ENCODE data around the gene SELENOO.

Gene SELENOO

GRCh38 chr22:50206599-50206998 is 5.8 kb downstream of the SELENOO start:
- no peak for FAIRE-seq
- peak; percentile 22 for TF ChIP-seq CTCF (IDR thresholded peaks at IDR 0.05; ENCODE audit: insufficient read depth, missing control alignments)
- no peak for DNase-seq (ENCODE audit: insufficient read length, low spot score)

GRCh38 chr22:50207383-50208140 is 6.8 kb downstream of the SELENOO start:
- TF ChIP-seq CTCF (IDR thresholded peaks at IDR 0.05; ENCODE audit: insufficient read depth, missing control alignments), result no peak
- FAIRE-seq (no peak), DNase-seq (ENCODE audit: insufficient read length, low spot score) (no peak)

- TF ChIP-seq CTCF (IDR thresholded peaks at IDR 0.05; ENCODE audit: insufficient read depth, missing control alignments), result no peak
- no peak for FAIRE-seq
Observed at GRCh38 chr22:50208430-50208938, 7.7 kb downstream of the SELENOO start.

GRCh38 chr22:50208939-50209892 is 8.4 kb downstream of the SELENOO start:
- DNase-seq (ENCODE audit: insufficient read length, low spot score) (no peak), FAIRE-seq (no peak)
- TF ChIP-seq CTCF (IDR thresholded peaks at IDR 0.05; ENCODE audit: insufficient read depth, missing control alignments), result no peak

More at GRCh38 chr22:50208430-50208938, 7.7 kb downstream of the SELENOO start:
- no peak for DNase-seq (ENCODE audit: insufficient read length, low spot score)

- TF ChIP-seq CTCF (IDR thresholded peaks at IDR 0.05; ENCODE audit: insufficient read depth, missing control alignments), result peak; percentile 74
- no peak for FAIRE-seq
- peak; percentile 53 for DNase-seq (ENCODE audit: insufficient read length, low spot score)
Observed at GRCh38 chr22:50209893-50210292, 9.1 kb downstream of the SELENOO start.

DNA sequence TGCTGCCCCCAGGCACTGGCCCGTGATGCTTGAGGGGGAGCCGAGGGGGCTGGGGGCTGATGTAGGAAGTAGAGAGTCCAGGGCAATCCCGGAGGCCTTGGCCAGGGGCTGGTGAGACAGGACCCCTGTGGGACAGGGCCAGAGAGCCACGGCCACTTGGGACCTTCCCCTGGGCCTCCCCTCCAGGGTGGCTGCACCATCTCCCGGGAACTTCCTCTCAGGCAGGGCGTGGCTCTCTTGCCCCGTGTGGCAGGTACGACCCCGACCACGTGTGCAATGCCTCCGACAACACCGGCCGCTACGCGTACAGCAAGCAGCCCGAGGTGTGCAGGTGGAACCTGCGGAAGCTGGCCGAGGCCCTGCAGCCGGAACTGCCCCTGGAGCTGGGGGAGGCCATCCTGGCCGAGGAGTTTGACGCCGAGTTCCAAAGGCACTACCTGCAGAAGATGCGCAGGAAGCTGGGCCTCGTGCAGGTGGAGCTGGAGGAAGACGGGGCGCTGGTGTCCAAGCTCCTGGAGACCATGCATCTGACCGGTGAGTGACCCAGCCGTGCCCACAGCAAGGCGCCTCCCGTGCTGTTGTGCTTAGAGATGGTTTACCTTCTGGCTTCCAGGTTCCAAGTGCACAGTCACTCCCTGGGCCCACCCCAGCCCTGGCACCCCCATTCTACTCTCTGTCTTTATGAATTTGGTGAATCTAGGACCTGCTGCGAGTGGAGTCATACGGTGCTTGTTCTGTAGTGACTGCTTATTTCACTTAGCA is 9.7 kb downstream of the SELENOO start:
- TF ChIP-seq CTCF (IDR thresholded peaks at IDR 0.05; ENCODE audit: insufficient read depth, missing control alignments), result no peak
- DNase-seq (ENCODE audit: insufficient read length, low spot score) (no peak), FAIRE-seq (no peak)

Data from D721Med (cell line).